ENCODE data around the gene MFAP4. TPM values are rescaled to one million over a fixed set of nuclear protein-coding genes. Genes with fewer than 3 reads are reported as not detected.
A peak's percentile ranks its signal among the peaks of the same experiment; 100 is the strongest.

The MFAP4 gene
- total RNA-seq, 1 donor from 2014 or later, result 126 TPM

GRCh38 chr17:19384723-19385391 lies 2.1 kb downstream of the MFAP4 start:
- DNase-seq, result peak; percentile 92

- DNase-seq, result no peak
Measured at GRCh38 chr17:19383681-19384470, 3.1 kb downstream of the MFAP4 start.

- no peak for DNase-seq
Measured at GRCh38 chr17:19382531-19383444, 4.2 kb downstream of the MFAP4 start.

GRCh38 chr17:19381741-19382444 lies 5.1 kb downstream of the MFAP4 start:
- DNase-seq, result no peak

- DNase-seq, result no peak
Measured at GRCh38 chr17:19381361-19381740, 5.6 kb downstream of the MFAP4 start.

GRCh38 chr17:19380481-19381301 lies 6.3 kb downstream of the MFAP4 start:
- DNase-seq, result no peak

GRCh38 chr17:19379361-19380065 lies 7.5 kb downstream of the MFAP4 start:
- no peak for DNase-seq

- DNase-seq, result no peak
Measured at GRCh38 chr17:19378416-19379360, 8.3 kb downstream of the MFAP4 start, which contains the start of gene MAPK7. MAPK7 (plus strand) TSS chr17:19378498; CDS start chr17:19378901, 403 bp downstream.

- DNase-seq, result peak; percentile 99
Measured at GRCh38 chr17:19377602-19378415, 9.2 kb downstream of the MFAP4 start.

- DNase-seq, result no peak
Measured at GRCh38 chr17:19376811-19377210, 10.2 kb downstream of the MFAP4 start.

GRCh38 chr17:19375732-19376131 lies 11.3 kb downstream of the MFAP4 start:
- DNase-seq, result no peak

GRCh38 chr17:19374136-19374535 lies 12.9 kb downstream of the MFAP4 start:
- DNase-seq, result no peak

- no peak for DNase-seq
Measured at GRCh38 chr17:19372866-19373504, 14.0 kb downstream of the MFAP4 start.

GRCh38 chr17:19372439-19372838 lies 14.6 kb downstream of the MFAP4 start:
- no peak for DNase-seq

- no peak for DNase-seq
Measured at GRCh38 chr17:19372011-19372370, 15.0 kb downstream of the MFAP4 start.

GRCh38 chr17:19371259-19372010 lies 15.6 kb downstream of the MFAP4 start:
- DNase-seq, result no peak

GRCh38 chr17:19370493-19370960 lies 16.5 kb downstream of the MFAP4 start:
- DNase-seq, result no peak

Measured in skin of body (tissue), 2 donors.